HG03175 (cell line): ENCODE results near the gene OCIAD2.
"Not testable (repeated sequence)": the region's sequence is repeated elsewhere in the genome, so short reads cannot be mapped to it uniquely, and the experiment has no call there.

Experiments
- ATAC-seq: cut with Tn5 transposase; IDR thresholded peaks from one replicate; pipeline ENCODE4 v1.9.1; 2021; ENCODE audit warnings: mild to moderate bottlenecking, moderate library complexity; ENCODE audit not compliant: unreplicated experiment

Gene OCIAD2

GRCh38 chr4:48907706-48908477, 1.3 kb upstream of the OCIAD2 start:
- ATAC-seq, result no peak

GRCh38 chr4:48905363-48906015, 1.1 kb downstream of the OCIAD2 start:
- no peak for ATAC-seq

GRCh38 chr4:48904541-48905142, 1.9 kb downstream of the OCIAD2 start:
- no peak for ATAC-seq

DNA sequence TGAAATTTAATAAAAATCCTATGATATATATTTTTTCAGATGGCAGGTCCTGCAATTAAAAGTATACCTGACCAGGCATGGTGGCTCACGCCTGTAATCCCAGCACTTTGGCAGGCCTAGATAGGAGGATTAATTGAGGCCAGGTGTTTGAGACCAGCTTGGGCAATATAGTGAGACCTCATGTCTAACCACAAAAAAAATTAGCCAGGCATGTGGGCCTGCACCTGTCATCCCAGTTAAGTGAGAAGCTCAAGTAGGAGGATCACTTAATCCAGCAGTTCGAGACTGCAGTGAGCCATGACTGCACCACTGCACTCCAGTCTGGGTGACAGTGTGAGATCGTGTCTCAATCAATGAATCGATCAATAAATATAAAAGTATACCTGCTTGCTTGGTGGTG, 2.5 kb downstream of the OCIAD2 start:
- ATAC-seq, result no peak

- ATAC-seq, result no peak
Observed at GRCh38 chr4:48902266-48902665, 4.3 kb downstream of the OCIAD2 start.

DNA sequence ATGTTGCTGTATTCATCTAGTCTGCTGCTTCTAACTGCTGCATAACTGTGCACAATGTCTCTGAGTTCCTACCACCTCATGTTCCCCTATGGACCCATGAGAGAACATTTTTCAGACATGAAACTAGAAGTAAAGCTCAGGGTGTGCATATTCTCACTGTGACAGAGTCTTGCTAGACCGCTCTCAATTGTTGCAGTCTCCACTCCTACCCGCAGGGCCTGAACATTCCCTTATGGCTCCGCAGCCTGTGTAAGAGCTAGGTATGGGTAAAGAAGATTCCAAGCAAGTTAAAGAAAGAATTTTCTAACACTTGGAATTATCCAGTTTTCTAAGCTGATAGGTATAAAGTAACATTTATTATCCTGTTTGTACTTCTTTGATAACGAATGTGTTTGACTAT, 5.4 kb downstream of the OCIAD2 start:
- no peak for ATAC-seq

DNA sequence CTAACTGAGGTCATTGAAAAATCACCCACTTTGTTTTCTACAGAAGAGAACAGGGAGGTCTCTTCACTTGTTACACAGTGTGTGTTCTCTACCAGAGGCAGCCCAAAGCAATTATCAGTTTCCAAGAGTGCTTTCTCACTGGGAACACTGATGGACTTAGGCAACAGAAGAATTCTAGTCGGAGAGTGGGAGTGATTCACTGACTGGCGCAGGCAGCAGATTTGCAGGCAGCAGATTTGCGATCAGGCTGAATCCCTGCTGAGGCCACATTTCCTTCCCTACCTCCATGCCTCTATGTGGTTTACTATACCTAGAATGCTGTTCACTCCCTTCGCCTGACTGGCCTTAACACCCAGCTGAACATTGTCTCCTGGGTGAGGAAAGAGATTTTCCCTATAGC, 6.6 kb downstream of the OCIAD2 start:
- ATAC-seq, result no peak

DNA sequence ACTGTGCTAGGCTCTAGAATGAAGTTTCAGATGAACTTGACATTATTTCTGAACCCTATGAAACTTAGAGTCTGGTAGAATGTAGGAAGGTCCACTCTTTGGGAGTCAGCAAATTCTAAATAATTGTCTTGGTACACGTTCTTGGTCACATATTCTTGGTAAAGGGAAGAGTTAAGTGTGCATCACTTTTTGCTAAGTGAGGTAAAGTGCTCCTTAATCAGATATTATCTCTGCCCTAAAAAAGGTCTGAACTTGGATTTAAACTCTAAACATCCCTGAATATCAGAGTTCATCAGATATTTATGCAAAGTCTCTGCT, 7.2 kb downstream of the OCIAD2 start:
- ATAC-seq, result peak; percentile 21

GRCh38 chr4:48898733-48899431, 7.7 kb downstream of the OCIAD2 start:
- peak; percentile 53 for ATAC-seq

DNA sequence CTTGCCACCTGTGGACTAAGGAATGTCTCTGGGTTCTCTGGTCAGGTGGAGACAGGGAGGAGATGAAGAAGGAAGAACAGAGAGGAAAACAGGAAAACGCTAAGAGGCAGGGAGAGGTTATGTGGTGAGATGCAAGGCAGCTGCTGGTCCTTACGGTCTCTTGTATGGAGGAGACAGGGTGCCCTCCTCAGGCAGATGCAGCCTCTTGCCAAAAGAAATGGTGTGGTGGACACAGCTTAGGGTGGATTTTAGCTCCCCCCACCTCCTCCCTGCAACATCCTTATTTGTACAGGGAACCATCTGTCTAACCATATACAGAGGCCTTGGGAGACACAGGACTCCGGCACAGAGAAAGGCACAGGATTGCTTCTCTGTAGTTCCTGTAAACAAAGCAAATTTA, 9.7 kb downstream of the OCIAD2 start:
- ATAC-seq, result no peak

- no peak for ATAC-seq
Observed at GRCh38 chr4:48891028-48891619, 15.4 kb downstream of the OCIAD2 start.

- not testable (repeated sequence) for ATAC-seq
Observed at GRCh38 chr4:48889750-48890149, 16.8 kb downstream of the OCIAD2 start.

- ATAC-seq, result not testable (repeated sequence)
Observed at GRCh38 chr4:48881646-48882045, 24.9 kb downstream of the OCIAD2 start.

- no peak for ATAC-seq
Observed at GRCh38 chr4:48879561-48880442, 26.8 kb downstream of the OCIAD2 start.

- ATAC-seq, result no peak
Observed at GRCh38 chr4:48877827-48878535, 28.6 kb downstream of the OCIAD2 start.

- not testable (repeated sequence) for ATAC-seq
Observed at GRCh38 chr4:48864696-48865095, 41.9 kb downstream of the OCIAD2 start.

DNA sequence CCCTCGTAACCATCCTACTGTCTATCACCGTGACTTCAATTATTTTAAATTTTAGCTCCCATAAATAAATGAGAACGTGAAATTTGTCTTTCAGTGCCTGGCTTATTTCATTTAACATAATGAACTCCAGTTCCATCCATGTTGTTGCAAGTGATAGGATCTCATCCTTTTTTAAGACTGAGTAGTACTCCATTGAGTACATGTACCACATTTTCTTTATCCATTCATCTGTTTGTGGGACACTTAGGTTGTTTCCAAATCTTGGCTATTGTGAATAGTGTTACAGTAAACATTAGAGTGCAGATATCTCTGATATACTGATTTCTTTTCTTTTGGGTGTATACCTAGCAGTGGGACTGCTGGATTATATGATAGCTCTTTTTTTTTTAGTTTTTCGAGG, 42.8 kb downstream of the OCIAD2 start:
- no peak for ATAC-seq

DNA sequence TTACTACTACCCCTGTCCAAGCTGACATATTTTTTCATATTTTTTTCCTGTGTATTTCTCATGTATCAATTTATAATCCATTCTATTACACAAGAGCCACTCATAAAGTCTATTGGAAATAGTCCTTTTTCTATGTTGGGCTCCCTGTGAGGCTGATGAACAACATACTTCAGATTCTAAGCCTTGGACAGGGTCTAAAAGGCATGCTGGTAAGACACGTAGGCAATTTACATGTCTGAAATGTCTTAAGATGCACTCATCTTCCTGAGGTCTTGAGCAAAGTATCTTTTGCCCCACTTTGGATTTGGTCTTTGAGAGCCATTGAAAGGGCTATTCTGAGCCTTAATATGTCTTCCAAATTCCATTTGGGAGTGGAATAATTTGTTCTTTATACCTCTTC, 43.9 kb downstream of the OCIAD2 start:
- ATAC-seq, result no peak

DNA sequence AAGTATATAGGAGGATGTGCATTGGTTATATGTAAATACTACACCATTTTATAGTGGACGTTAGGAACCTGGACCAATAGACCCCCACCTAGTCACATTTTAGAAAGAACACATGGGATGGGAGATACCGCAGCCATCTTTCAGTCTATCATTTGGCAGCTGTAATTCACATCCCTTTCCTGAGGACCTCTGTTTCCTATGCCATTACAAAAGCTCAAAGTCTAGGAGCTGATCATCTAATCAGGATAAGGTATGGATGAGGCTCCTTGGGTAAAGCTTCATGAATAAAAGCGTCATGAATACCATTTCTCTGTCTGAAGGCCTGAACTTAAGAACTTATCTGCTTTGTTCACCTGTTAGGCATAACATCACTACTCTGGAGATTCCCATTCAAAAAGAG, 44.5 kb downstream of the OCIAD2 start:
- ATAC-seq, result no peak

DNA sequence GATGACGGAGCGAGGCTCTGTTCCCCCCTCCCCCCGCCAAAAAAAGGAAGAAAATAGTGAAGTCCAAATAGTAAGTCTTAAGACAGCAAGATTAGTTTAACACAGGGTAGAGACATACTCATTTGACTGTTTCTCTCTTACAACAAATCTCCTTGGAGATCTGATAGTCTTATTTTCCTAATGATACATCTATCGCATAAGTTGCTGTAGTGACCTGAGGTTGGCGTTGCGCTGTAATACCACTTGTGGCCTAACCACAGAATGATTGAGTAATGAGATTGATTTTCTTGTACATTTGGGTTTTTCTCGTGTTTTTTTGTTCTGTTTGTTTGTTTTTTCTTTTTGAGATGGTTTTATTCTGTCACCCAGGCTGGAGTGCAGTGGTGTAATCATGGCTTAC, 48.4 kb downstream of the OCIAD2 start:
- no peak for ATAC-seq
